AG09309 (cell line): ENCODE measurements around the gene KRTAP15-1.

ENCODE experiments used
- DNase-seq: peaks from one replicate; pipeline ENCODE4 v3.0.0-alpha.2; 2010; ENCODE audit warnings: low read depth
- H3K4me3 ChIP-seq: 2 replicates; pipeline ENCODE4 v1.5.1; 2011; ENCODE audit warnings: mild to moderate bottlenecking, low read depth, low read length, moderate library complexity; ENCODE audit not compliant: control insufficient read depth
- CTCF ChIP-seq: IDR thresholded peaks from 2 replicates; pipeline ENCODE4 v1.5.1; 2011; ENCODE audit warnings: mild to moderate bottlenecking, low read depth, low read length, inconsistent platforms; ENCODE audit not compliant: insufficient read depth, control insufficient read depth; ENCODE audit errors: missing control alignments

KRTAP15-1 gene

GRCh38 chr21:30426731-30427130 lies 13.3 kb upstream of the KRTAP15-1 start:
- no peak for DNase-seq
- H3K4me3 ChIP-seq, result no peak overlapping the region
- TF ChIP-seq CTCF, result no peak

- no peak for DNase-seq
- no peak for TF ChIP-seq CTCF
- H3K4me3 ChIP-seq, result no peak within 1 kb of the TSS
Measured at GRCh38 chr21:30430170-30430655, 9.9 kb upstream of the KRTAP15-1 start, which contains the start of gene KRTAP13-4. KRTAP13-4 (plus strand) TSS chr21:30430220; CDS start chr21:30430276, 56 bp downstream.

- no peak overlapping the region for H3K4me3 ChIP-seq
- no peak for DNase-seq
- peak; percentile 18 for TF ChIP-seq CTCF
Measured at GRCh38 chr21:30434033-30434631, 5.9 kb upstream of the KRTAP15-1 start.

DNA sequence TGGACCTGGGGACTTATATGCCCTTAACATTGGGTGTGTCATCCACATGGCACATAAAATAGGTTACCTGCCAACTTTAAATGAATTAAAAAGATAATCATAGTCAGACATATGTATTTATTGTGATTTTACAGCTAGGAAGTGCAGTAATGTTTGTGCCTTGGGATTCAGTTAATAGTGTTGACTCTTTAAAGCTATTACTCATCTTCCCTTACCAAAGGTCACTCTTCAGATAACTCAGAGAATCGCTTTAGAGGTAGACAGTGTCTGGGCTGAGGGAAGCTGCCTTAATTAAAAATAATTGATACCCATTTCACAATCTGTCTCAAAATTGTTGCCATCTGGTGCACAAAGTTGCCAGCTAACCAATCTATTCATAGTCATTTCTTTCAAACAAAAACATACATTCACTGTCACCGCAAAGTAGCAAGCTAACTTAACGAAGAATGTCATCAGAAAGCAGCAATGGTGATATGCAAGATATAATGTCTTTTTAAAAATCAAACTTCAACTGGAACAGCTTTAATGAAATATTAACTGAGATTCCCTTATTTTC lies 3.0 kb upstream of the KRTAP15-1 start:
- H3K4me3 ChIP-seq, result no peak overlapping the region
- TF ChIP-seq CTCF, result no peak
- no peak for DNase-seq

DNA sequence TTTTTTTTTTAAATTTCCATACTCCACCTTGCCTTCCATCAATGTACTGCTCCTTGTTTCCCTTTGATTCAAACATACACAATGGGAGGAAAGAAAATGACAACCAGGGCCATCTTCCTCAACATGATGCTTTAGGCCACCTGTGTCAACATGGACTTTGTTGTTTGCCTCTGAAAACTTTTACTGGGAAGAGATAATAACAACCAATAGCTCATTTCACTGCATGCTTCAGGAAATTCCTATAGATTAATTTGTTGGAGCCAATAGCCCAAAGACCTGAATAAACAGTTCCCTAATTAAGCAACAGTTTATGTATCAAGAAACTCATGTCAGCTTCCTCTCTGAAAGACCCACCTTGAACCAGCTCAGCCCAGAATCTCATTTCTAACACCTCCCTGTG lies 3.2 kb downstream of the KRTAP15-1 start:
- H3K4me3 ChIP-seq, result no peak overlapping the region
- TF ChIP-seq CTCF, result no peak
- no peak for DNase-seq

- no peak overlapping the region for H3K4me3 ChIP-seq
- TF ChIP-seq CTCF, result no peak
- no peak for DNase-seq
Measured at GRCh38 chr21:30444204-30444603, 4.1 kb downstream of the KRTAP15-1 start.

GRCh38 chr21:30447056-30447455 lies 7.0 kb downstream of the KRTAP15-1 start:
- no peak for TF ChIP-seq CTCF
- no peak overlapping the region for H3K4me3 ChIP-seq
- no peak for DNase-seq
